HK-2 (cell line): ENCODE measurements around the gene WIF1.

Experiments
- DNase-seq: peaks from one replicate; pipeline ENCODE4 v3.0.0-alpha.2; 2018; ENCODE audit not compliant: unreplicated experiment

Gene WIF1

DNA sequence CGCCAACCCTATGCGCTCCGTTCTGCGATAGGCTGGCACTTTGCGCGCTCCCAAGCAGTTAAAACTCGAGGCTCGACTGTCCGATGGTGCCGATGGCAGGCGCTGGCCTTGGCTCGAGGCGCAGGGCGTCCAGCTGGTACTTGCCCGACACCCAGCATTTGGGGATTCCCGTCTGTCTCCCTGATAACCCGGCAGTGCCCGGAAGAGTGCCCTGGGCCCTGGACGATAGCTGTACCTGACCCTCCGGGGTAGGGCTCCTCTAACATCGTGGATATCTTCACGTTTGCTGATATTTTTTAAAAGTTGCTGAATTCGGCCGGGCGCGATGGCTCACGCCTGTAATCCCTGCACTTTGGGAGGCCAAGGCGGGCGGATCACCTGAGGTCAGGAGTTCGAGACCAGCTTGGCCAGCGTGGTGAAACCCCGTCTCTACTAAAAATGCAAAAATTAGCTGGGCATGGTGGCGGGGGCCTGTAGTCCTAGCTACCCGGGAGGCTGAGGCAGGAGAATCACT is 908 bp upstream of the WIF1 start:
- DNase-seq, result no peak

DNA sequence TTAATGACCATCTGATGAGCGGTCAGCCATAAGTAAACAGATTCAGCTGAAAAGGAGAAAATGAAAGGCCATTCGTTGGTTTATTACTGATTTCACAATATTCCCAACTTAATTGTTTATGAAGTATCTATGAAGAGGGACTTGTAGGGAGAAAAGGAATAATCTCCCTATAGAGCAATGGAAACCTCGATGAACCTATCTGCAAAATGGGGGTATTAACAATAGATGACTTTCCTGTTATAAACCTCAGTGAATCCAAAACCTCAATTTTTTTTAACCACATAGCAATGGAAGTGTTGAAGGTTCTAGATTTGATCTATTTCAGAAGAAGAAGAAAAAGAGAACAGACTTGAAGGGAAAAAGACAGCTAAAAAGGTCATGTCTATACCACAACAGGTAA is 2.0 kb downstream of the WIF1 start:
- no peak for DNase-seq

DNA sequence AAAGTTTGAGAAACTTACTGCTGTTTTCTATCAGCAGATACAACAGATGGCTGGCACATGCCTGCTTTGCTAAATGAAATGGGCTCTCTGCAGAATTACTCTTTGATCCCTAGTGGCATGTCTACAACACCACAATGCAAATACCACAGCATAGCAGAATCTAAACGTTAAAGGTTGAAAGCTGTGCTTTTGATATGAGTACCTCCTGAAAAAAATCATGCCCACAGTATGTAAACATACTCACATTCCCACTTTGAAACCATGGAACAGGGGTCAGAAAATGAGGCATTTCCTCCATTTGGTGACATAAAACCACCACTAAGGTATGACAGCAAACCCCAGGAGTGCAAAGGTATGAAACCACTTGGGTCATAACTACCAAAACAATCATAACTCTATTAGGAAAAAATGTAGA is 7.5 kb downstream of the WIF1 start:
- DNase-seq, result no peak

DNA sequence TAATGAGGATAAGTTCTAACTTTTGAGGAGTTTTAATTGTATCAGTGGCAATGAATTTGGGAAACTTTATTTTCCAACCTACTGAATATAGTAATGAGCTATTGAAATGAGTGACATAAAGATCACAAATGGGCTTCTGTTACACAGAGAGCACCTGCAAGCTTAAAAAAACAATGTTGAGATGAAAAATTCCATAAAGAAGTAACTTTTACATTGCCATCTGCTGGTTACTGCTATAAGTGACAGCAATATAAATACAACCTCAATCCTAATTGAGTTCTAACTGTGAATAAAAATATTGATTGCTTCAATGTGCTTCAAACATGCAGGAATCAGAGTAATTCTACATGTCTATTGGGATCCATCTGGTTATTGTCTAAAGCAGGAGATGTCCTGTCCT is 14.2 kb downstream of the WIF1 start:
- no peak for DNase-seq

DNA sequence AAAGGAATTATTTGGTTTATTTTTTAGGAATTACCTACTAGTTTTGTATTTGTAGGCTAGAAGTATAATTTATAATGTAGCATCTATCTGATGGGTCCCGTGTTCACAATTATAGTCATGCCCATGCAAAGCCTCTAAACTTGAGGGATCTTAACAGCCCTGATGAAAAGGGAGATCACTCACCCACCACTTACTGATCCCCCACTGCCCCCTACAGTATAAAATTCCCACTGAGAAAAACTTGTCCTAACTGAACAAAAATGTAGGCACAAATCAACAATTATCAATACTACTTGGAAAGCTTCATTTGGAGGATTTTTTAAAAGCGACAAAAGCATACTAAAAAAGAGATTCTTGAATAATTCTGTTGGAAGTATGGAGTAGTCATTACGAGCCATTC is 21.0 kb downstream of the WIF1 start:
- no peak for DNase-seq

DNA sequence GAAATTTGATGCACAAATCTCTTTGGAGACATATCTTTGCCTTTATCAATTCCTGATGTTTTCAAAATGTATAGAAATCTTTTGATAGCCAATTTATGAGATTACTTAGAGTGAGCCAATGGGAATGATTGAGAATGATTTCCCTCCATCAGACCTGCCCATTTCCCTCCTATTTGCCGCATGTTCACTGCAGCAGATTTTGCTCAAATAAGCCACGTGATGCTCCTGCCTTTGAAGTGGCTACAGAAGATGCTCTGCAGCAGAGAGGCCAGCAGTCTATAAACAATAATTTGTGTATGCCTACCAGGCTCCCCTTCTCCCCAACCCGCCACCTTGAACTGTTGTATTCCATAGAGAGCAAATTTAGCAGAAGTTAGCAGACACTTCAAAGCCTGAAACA is 21.9 kb downstream of the WIF1 start:
- no peak for DNase-seq

DNA sequence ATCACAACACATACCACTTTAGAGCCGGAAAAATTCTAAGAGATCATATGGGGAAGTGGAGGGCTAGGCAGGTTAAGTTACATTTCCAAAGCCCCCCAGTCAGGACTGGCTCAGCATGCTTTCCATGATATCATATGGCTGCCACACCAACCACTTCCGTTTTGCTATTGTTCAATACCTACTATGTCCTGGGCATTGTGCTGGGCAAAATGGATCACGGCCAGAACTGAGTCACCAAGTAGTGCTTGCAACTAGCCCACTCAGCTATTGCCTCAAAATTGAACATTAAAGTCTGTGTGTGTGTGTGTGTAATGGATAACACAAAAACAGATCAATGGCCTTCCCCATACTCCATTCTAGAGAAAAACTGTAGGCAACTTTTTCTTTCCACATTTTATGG is 22.7 kb downstream of the WIF1 start:
- DNase-seq, result no peak

DNA sequence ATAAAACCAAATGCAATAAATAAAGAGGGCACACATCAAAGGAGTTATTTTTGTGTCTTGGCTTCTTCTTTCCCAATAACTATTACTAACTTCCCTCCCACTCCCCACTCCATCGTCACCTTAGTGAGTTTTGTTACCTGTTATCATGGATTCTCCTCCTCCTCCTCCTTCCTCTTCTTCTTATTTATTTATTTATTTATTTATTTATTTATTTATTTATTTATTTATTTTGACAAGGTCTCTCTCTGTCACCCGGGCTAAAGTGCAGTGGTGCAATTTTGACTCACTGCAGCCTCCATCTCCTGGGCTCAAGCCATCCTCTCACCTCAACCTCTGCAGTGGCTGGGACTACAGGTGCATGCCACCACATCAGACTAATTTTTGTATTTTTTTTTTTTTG is 26.4 kb downstream of the WIF1 start:
- DNase-seq, result no peak

DNA sequence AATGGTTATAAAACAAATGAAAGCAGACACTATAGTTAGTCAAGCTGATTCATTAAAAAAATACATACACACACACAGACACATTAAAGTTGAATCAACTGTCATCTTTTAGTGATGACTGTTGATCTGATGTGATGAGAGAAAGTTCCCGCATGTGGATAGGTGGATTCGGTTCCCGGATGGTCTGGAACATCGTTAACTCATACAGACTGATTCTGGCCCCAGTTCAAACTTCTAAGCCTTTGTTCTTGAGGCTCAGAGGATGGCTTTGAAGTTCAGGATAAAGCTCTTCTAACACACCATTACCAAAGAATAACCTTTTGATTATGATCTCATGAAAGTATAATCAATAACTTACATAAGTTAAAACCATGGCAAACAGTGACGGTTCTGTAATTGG is 27.5 kb downstream of the WIF1 start:
- DNase-seq, result no peak

DNA sequence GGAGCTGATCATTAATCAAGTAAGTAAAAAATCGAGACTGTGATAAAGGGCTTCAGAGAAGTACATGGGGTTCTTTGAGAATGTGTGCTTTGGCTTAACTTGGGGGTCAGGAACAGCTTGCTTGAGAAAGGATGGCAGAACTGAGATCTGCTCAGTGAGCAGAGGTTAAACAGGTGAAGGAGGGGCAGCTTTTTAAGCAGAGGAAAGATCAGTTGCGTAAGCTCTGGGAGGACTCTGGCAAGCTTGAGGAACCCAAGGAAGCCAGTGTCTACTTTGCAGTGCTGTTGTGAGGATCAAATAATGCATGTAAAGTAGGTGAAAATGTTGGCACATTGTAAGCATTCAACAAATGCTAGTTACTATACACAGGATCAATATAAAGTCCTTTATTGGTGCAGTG is 30.6 kb downstream of the WIF1 start:
- DNase-seq, result no peak

DNA sequence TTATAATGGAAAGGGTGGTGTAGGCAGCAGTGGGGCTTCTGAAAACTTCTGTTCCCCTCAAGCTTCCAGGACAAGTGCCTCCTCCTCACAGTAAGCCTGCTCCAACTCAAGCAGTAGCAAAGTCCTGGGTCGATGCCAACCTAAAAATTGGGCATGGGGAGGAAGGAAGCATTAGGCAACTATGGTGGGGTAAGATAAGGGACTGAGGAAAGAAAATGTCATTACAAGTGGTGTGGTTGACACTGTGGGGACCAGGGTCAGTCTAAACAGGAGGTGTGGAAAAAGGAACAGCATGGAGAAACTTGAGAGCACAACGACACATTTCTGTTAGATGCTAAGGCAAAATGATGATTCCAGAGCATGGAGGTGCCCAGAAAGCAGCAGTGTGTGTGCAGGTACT is 34.9 kb downstream of the WIF1 start:
- DNase-seq, result no peak

DNA sequence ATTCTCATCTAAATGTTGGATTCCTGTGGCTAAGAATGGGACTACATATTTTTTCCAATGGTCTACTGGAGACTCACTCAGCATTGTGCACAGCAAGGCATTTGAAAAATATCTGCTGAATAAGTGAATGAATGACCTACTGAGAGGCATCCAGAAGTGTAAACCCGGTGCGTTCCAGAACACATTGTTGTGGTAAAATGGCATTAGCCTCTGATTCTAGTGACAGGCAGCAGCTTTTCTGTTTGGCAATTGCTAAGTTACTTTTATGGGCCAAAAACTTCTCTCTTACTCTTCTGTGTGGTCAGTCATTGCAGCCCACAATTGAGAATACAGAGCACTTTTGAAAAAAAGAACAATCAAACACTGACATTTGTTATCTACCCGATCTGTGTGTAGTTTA is 36.5 kb downstream of the WIF1 start:
- DNase-seq, result no peak

DNA sequence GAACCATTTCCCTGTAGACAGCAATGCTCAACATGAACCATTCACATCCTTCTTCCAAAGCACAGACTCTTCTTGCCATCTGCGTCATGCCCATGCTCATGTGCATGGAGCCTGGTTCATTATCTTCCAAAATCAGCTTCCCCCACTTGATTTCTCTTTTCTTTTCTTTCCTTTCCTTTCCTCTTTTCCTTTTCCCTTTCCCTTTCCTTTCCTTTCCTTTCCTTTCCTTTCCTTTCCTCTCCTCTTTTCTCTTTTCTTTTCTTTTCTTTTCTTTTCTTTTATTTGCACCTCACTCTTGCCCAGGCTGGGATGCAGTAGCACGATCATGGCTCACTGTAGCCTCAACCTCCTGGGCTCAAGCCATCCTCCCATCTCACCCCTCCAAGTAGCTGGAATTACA is 37.5 kb downstream of the WIF1 start:
- no peak for DNase-seq

DNA sequence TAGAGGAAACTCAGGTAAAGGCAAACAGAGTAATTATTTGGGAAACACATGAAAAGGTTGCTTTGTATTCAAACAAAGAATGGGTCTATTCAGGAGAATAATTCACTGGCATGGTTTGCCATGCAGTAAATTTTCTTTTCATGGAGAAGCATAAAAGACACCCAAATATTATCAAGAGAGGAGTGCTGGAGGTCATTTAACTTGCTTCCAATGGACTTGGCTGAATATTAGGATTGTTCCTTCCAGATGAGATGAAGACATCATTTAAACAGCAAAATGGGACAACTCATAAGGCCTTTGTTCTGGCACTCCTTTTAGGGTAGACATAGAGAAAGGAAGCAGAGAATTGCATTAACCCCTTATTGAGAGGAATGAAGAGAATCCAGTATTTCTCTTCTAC is 38.7 kb downstream of the WIF1 start:
- no peak for DNase-seq

DNA sequence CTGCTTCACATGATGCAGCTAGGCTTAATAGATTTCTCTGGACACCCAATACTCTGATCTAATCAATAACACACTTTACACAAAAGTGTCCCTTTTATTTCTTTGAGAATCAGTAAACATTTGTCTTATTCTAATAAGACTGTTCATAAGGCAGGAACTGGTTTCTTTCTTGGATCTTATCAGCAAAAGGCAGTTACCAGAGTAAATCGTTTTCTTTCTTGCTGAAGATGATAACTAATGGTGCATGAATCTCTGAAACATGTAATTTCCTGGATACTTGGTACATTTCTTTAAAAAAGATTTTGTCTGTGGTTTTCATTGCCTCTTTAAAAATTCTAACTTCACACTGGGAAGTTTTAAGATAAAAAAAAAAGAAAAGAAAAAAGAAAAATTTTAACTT is 39.6 kb downstream of the WIF1 start:
- DNase-seq, result no peak

DNA sequence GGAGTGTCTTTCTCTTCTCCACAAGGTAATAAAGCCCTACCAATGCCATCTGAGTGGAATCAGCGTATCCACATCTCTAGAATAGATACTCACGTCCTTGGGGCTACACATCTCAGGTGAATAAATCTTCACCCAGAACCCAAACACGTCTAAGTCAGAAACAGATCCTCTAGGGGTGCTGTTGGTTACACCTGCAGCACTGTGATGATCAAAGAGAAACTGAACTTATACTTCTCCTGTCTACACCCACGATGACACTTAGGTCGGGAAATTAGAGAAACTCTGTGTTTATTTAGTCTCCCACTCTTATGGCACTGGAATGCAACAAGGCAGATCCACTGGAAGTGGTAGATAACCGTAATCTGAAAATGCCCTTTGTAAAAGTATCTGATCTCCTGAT is 46.2 kb downstream of the WIF1 start:
- DNase-seq, result no peak

DNA sequence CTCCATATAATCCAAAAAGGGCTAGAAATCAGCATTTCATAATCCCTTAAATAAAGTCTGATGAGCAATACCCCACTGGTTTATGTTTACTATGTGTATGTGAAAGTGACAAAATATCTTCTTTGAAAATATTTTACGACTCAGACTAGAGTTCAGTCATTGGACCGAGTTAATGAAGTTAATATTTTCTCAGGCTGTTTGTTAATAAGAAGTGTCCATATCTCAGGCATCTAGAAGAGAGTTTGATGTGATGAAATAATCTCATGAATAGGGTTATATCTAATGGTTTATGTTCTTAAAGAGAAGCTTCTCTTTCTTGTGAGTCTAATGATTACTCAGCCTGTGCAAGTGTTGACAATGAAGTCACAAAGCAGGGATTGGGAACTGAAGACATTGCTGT is 51.8 kb downstream of the WIF1 start:
- DNase-seq, result no peak

DNA sequence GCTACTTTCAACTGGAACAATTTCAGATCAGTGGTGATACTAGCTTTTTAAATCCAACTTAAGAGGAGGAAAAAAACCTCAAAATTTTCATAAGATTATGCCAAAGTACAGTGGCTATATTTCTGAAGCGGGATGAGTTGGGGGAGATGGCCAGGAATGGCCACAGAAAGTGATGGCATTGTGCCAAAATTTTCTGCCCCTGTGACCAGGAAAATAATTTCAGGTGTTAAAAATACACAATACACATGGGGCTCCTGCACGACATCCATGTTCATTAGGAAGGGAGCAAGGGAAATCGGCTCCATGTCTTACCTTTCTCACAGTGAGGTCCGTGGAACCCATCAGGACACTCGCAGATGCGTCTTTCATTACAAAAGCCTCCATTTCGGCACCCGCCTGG is 53.7 kb downstream of the WIF1 start:
- DNase-seq, result no peak

DNA sequence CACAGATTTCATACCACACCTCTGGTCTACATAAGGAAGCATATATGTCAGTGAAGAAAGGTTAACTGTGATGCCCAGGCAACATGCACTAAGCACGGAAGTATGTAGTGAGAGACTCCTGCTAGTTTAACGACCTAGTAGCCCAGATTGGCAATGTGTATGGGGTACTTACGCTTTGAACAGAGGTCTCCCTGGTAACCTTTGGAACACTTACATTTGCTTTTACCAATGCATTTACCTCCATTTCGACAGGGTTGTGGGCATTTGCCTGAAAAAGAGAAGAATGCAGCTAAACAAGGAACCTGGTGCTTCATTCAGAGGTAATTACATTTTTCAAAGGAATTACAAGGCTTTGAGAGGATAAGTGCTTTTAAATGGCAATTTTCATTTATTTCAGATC is 65.2 kb downstream of the WIF1 start:
- no peak for DNase-seq

DNA sequence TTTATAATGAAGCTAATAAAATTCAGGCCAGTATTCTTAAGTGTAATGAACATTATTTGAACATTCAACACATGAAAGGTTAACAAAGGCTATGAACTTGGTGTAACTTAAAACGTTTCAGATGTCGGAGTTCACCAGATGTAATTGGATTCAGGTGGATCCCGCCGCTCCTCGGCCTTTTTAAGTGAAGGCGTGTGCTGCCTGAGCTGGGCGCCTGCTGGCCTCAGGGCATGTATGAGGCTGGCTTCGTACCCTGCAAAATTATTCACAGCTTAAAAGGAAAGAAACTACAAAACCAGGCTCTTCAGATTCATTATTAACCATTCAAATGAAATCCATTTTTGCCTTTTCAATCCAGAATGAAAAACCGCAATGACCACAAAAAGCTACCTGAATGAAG is 69.9 kb downstream of the WIF1 start:
- DNase-seq, result no peak

DNA sequence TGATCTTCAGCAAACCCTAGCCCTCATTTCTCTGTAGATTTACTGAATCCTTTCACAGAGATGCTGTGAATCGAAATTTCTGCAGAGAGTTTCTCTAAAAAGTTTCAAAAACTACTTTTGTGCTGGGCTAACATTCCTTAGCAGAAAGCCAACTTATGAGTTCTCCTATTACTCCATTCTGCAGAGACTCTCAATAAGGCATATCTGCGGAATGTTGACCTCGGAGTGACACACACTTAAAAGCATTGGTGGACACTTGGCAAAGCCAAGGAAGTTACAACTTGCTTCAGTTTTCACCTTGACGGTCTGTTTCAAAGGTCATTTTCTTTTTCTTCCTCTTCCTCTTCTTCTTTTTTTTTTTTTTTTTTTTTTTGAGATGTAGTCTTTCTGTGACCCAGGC is 75.8 kb downstream of the WIF1 start:
- DNase-seq, result no peak

DNA sequence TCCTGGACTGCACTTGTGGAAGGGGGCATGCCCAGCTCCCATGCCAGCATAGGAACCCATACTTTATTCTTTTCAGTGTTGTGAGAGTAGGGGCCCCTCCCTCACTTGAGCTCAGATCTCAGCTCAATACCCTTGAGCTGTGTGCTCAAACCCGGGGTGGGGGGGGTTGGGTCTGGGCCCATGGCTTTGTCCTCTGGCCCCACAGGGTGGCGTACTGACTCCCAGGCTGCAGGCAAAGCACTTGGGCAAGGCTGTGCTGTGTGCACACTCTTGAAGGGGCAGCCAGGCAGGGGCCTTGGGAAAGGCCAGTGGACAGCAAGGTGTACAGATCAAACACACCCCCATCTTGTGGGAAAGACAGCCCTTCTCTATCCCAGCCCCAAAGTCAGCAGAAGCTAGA is 81.8 kb downstream of the WIF1 start:
- no peak for DNase-seq

DNA sequence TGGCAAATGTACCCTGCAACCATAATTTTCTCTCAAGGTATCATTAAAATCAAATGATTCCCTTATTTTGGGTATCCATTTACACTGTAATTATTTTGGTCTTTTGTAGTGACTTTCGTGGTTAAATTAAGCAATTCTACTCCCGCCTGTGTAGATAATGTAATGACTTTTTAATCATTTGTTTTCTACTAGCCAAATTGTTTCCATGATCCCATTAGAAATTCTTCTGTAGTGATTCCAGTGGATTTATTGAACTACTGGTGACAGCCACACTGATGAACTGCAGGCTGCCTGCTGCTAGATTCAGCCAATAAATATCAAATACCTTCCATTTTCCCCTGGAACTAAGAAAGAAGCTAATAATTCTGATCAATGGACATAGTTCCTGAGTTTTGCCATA is 96.0 kb downstream of the WIF1 start:
- DNase-seq, result no peak

DNA sequence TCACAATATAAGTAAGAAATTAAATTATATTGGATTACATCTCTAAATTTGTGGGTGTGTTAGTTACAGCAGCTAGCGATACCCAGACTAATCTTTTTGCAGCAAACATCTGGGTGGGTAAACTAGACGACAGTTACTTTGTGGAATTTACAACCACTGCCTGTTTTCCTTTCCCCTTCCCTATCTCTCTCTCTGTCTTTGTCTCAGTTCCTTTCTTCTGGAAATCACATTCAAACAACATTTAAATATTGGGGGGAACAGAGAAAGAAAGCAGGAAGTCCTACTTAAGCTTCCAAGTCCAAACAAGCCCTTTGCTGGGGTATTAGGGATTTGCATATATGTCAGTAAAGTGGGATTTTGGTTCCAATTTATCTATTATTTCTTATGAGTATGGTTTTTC is 97.6 kb downstream of the WIF1 start:
- no peak for DNase-seq

DNA sequence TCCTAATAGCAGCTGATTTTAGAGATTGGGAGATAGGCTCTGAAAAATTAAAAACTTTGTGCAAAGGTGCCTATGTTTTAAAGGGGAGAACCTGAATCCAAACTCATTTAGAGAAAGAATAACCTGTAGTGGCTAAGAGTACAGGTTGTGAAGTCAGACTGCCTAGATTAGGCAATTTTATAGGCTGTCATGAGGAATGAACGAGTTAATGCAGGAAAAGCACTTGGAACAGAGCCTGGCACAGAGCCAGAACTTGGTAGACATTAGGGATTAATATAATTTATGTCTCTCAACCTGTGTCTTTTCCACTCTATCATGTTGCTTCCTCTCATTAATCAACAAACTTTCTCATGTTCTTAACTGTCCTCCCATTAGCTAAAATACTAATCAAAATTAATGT is 98.1 kb downstream of the WIF1 start:
- DNase-seq, result no peak
